ENCODE measurements around the gene TMEM203. TPM values are rescaled to one million over a fixed set of nuclear protein-coding genes. Genes with fewer than 3 reads are reported as not detected.

The TMEM203 gene
- total and polyA plus RNA-seq, 2 of the 13 experiments (the other 11 are each of a cell fraction or from before 2014, with no cell fraction given): 23.4 to 36.7 TPM

DNA sequence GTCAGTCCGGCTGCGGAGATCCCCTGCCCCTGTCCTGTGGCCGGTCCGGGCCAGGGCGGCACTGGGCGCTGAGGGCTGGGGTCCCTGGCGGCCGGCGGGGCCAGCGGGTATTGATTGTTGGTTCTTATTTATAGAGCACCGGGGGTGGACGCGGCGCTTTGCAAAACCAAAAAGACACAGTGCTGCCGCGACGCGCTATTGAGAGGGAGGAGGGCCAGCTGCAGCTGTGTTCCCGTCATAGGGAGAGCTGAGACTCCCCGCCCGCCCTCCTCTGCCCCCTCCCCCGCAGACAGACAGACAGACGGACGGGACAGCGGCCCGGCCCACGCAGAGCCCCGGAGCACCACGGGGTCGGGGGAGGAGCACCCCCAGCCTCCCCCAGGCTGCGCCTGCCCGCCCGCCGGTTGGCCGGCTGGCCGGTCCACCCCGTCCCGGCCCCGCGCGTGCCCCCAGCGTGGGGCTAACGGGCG lies 38.1 kb downstream of the TMEM203 start (continued):
- TF ChIP-seq, protein P1, sequence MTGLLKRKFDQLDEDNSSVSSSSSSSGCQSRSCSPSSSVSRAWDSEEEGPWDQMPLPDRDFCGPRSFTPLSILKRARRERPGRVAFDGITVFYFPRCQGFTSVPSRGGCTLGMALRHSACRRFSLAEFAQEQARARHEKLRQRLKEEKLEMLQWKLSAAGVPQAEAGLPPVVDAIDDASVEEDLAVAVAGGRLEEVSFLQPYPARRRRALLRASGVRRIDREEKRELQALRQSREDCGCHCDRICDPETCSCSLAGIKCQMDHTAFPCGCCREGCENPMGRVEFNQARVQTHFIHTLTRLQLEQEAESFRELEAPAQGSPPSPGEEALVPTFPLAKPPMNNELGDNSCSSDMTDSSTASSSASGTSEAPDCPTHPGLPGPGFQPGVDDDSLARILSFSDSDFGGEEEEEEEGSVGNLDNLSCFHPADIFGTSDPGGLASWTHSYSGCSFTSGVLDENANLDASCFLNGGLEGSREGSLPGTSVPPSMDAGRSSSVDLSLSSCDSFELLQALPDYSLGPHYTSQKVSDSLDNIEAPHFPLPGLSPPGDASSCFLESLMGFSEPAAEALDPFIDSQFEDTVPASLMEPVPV (CRISPR knock-in tag; IDR thresholded peaks at IDR 0.05): no peak
- TF ChIP-seq ZNF660 (CRISPR knock-in tag; IDR thresholded peaks at IDR 0.05; ENCODE audit: borderline replicate concordance, low read depth): no peak
- no peak for TF ChIP-seq ZNF224 (CRISPR knock-in tag; IDR thresholded peaks at IDR 0.05)

DNA sequence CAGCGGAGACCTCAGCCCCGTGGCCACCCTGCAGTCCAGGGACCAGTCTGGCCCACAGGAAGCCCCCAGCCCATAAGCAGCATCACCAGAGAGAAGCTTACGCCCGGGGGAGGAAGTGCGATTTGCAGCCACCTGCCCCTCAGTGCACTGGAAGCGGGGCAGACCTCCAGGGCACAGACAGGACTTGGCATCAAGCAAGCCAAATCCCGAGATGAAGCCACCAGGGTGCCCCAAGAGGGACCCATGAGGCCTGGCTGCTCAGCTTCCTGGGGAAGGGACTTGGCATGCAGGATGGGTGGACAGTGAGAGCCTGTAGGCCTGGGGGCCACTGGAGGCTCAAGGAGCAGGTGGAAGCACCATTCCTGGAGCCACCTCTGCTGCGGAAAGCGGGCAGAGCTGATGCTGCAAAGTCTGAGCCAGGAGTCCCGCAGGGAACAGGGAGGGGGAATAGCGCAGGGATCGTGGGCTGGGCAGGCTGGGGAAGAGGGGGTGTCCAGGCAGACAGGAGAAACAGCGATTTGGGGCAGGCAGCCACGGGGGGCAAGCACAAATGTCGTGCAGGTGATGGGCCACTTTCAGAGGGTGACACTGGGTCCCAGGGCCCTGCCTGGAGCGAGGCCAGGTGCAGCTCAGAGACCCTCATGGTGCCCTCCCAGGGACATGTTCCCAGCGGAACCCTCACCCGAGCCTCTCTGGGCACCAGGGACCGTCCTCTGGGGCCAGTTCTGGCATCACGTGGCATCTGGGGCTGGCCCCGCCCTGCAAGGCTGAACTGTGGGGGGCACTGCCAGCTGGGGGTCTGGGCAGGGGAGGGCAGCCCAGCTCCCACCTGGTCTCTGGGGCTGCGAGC lies 38.8 kb downstream of the TMEM203 start:
- BruUV-seq (replicated peaks): no TSS peak
- Histone ChIP-seq H3K4me3 (replicated peaks in 1 of 3; ENCODE audit: insufficient read depth in 1 of 3, low read depth in 2 of 3, low read length in 3 of 3) (no peak overlapping the region), H3K79me2 (ENCODE audit: insufficient read depth, low read length) (no peaks in the 10 kb centered on the region), H4K20me1 (ENCODE audit: insufficient read depth, low read length) (no peaks in the 10 kb centered on the region), H3K9ac (ENCODE audit: insufficient read depth, low read depth, low read length) (no peak overlapping the region), H3K27me3 (ENCODE audit: control insufficient read depth in 1 of 2, insufficient read depth in 2 of 2, low read length in 2 of 2) (peaks cover 16 to 87% of the 10 kb centered on the region in 2 experiments; a peak in 3 of 5 replicates), H3K4me2 (ENCODE audit: low read depth, low read length) (no peak overlapping the region), H3K9me3 (ENCODE audit: low read length) (no peaks in the 10 kb centered on the region), H3K27ac (ENCODE audit: extremely low read length, insufficient read depth, low read length) (no peak overlapping the region), H2AFZ (ENCODE audit: low read length) (no peak overlapping the region), H3K4me1 (ENCODE audit: insufficient read depth, low read length) (peaks cover 9% of the 10 kb centered on the region), H3K36me3 (replicated peaks in 1 of 2; ENCODE audit: control insufficient read depth in 1 of 2, insufficient read depth in 2 of 2, low read length in 2 of 2) (no peaks in the 10 kb centered on the region)
- ChIA-PET CTCF (ENCODE audit: low intra/inter-chr PET ratio, low total read pairs) (no interaction called here), POLR2A (interaction anchor here (1.3 kb wide), 1 partner anchor 22 kb away, joined by 4 read pairs; no protein-coding TSS in a partner anchor)
- TF ChIP-seq, protein P2, sequence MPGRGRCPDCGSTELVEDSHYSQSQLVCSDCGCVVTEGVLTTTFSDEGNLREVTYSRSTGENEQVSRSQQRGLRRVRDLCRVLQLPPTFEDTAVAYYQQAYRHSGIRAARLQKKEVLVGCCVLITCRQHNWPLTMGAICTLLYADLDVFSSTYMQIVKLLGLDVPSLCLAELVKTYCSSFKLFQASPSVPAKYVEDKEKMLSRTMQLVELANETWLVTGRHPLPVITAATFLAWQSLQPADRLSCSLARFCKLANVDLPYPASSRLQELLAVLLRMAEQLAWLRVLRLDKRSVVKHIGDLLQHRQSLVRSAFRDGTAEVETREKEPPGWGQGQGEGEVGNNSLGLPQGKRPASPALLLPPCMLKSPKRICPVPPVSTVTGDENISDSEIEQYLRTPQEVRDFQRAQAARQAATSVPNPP (CRISPR knock-in tag; IDR thresholded peaks at IDR 0.05): no peak
- no peak for TF ChIP-seq XRCC5 (optimal IDR thresholded peaks at IDR 0.05; ENCODE audit: low read length)
- peak; percentile 55; the same call in 1 of the 2 replicates for TF ChIP-seq EZH2 (conservative IDR thresholded peaks at IDR 0.05; ENCODE audit: low read depth, low read length)
- TF ChIP-seq, protein P3, sequence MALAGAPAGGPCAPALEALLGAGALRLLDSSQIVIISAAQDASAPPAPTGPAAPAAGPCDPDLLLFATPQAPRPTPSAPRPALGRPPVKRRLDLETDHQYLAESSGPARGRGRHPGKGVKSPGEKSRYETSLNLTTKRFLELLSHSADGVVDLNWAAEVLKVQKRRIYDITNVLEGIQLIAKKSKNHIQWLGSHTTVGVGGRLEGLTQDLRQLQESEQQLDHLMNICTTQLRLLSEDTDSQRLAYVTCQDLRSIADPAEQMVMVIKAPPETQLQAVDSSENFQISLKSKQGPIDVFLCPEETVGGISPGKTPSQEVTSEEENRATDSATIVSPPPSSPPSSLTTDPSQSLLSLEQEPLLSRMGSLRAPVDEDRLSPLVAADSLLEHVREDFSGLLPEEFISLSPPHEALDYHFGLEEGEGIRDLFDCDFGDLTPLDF (CRISPR knock-in tag; IDR thresholded peaks at IDR 0.05): no peak
- in situ Hi-C loops (cut with HindIII; ENCODE audit: extremely low pct_ligation_motif_present, low pct_unique_long_range_greater_than_20kb) (no loop called here), intact Hi-C loops (cut with micrococcal nuclease; ENCODE audit: unreplicated experiment) (no loop called here)
- 5% methylated on average over 9 of the region's 22 CpGs for WGBS (ENCODE audit: low lambda C conversion rate)
- no peak for ATAC-seq
- DNase-seq (ENCODE audit: low spot score): no peak
- no peak for FAIRE-seq
